K562 (cell line): ENCODE results near the gene NRN1L. TPM values are rescaled to one million over a fixed set of nuclear protein-coding genes. Genes with fewer than 3 reads are reported as not detected.

ENCODE experiments used
- ATAC-seq: fragments of 200-7000 bp; cut with Tn5 transposase; 3 replicates; pipeline ENCODE4 v1.9.1; 2020; ENCODE audit warnings: moderate library complexity
- BruUV-seq: library from RNA; stranded (reverse); fragments of 400-500 nt; replicated peaks from 2 replicates; lab custom pipeline; 2021; lab: Mats Ljungman, UMichigan
- CTCF ChIA-PET: fragments of 300-600 bp; formaldehyde crosslinking; extraction: SDS; loops from one replicate; lab custom pipeline; 2021; ENCODE audit warnings: low intra/inter-chr PET ratio; lab: Yijun Ruan, JAX
- POLR2A ChIA-PET: fragments of 300-600, 350-650 bp; sonication (Branson Sonifier 250); formaldehyde crosslinking; extraction: SDS; loops from one replicate; lab custom pipeline; 2021; ENCODE audit warnings: antibody characterized with exemption, inconsistent platforms; lab: Yijun Ruan, JAX
- DNase-seq, 4 experiments: peaks; one replicate each; pipeline versions ENCODE4 v3.0.0 to v3.0.0-alpha.2; 2011 to 2018; ENCODE audit warnings: low spot score in 3 of 4, mixed read lengths in 3 of 4; ENCODE audit errors: extremely low read depth in 1 of 4
- FAIRE-seq: peaks from 2 replicates; lab custom pipeline; 2011; peaks lifted over from hg19 to GRCh38; lab: Jason Lieb, UNC
- H2AFZ ChIP-seq: 2 replicates; pipeline ENCODE4 v1.6.0; 2011; ENCODE audit warnings: low read depth, low read length, control low read depth, inconsistent platforms
- H3K27ac ChIP-seq: fragments of 200-600 bp; 3 replicates; pipeline ENCODE4 v1.8.0; 2011; ENCODE audit warnings: low read depth, mild to moderate bottlenecking, control low read depth, inconsistent platforms, low read length, moderate library complexity, mixed read lengths; ENCODE audit errors: extremely low read depth
- H3K27me3 ChIP-seq, 2 experiments: fragments of 300-600 bp in 1 of 2; 2 replicates in 1 of 2; 3 replicates in 1 of 2; pipeline versions ENCODE4 v1.6.0 to v1.8.0; 2011; ENCODE audit warnings: inconsistent platforms in 2 of 2, low read length in 2 of 2, mild to moderate bottlenecking in 1 of 2, mixed read lengths in 1 of 2, moderate library complexity in 1 of 2; ENCODE audit not compliant: control insufficient read depth in 2 of 2, insufficient read depth in 2 of 2
- H3K36me3 ChIP-seq: fragments of 300-600 bp; 3 replicates; pipeline ENCODE4 v1.8.0; 2011; ENCODE audit warnings: mild to moderate bottlenecking, low read length, inconsistent platforms; ENCODE audit not compliant: control insufficient read depth, insufficient read depth
- H3K4me1 ChIP-seq, 2 experiments: fragments of 200-600 bp in 1 of 2; replicated peaks in 1 of 2; 2 replicates in 1 of 2; 3 replicates in 1 of 2; pipeline versions ENCODE4 v1.5.1 to v1.8.0; 2011; ENCODE audit warnings: inconsistent platforms in 2 of 2, low read length in 2 of 2, mild to moderate bottlenecking in 1 of 2, mixed read lengths in 1 of 2, moderate library complexity in 1 of 2; ENCODE audit not compliant: control insufficient read depth in 2 of 2, insufficient read depth in 2 of 2
- H3K4me2 ChIP-seq: 2 replicates; pipeline ENCODE4 v1.6.1; 2011; ENCODE audit warnings: low read length, control low read depth, inconsistent platforms, mixed read lengths; ENCODE audit not compliant: insufficient read depth
- H3K4me3 ChIP-seq: fragments of 200-600 bp; sonication (generic), shearing (Covaris generic); 2 replicates; pipeline ENCODE4 v1.5.1; 2016; ENCODE audit warnings: control low read depth, inconsistent platforms
- H3K79me2 ChIP-seq: fragments of 200-600 bp; 3 replicates; pipeline ENCODE4 v1.8.0; 2011; ENCODE audit warnings: low read length, inconsistent platforms; ENCODE audit not compliant: control insufficient read depth, insufficient read depth
- H3K9ac ChIP-seq, 2 experiments: 2 replicates each; pipeline versions ENCODE4 v1.6.0 to v1.6.1; 2011; ENCODE audit warnings: low read depth in 2 of 2, low read length in 2 of 2, control low read depth in 1 of 2, inconsistent platforms in 1 of 2, mild to moderate bottlenecking in 1 of 2, mixed read lengths in 1 of 2; ENCODE audit not compliant: insufficient read depth in 1 of 2
- H3K9me1 ChIP-seq: one replicate; pipeline ENCODE4 v1.6.0; 2011; ENCODE audit warnings: inconsistent platforms, mild to moderate bottlenecking, low read length, moderate library complexity; ENCODE audit not compliant: control insufficient read depth, insufficient read depth
- H3K9me3 ChIP-seq: replicated peaks from 2 replicates; pipeline ENCODE4 v1.5.1; 2011; ENCODE audit warnings: low read depth, low read length, inconsistent platforms; ENCODE audit not compliant: control insufficient read depth, insufficient read depth
- H4K20me1 ChIP-seq: replicated peaks from 2 replicates; pipeline ENCODE4 v1.6.1; 2011; ENCODE audit warnings: low read length, inconsistent platforms, mixed read lengths; ENCODE audit not compliant: control insufficient read depth, insufficient read depth
- ELF4 ChIP-seq: fragments of 450-650 bp; formaldehyde crosslinking; IDR thresholded peaks from 2 replicates; pipeline ENCODE4 v1.4.0; 2022; ENCODE audit warnings: missing genetic modification characterization
- NKRF ChIP-seq: fragments of 450-650 bp; IDR thresholded peaks from 2 replicates; pipeline ENCODE4 v1.6.1; 2016; ENCODE audit warnings: borderline replicate concordance
- POLR2G ChIP-seq: fragments of 200-400 bp; formaldehyde crosslinking; IDR thresholded peaks from 2 replicates; pipeline ENCODE4 v1.6.1; 2017; ENCODE audit warnings: low read depth, mild to moderate bottlenecking, antibody characterized with exemption, low read length, moderate library complexity
- POLR2H ChIP-seq: IDR thresholded peaks from 2 replicates; pipeline ENCODE4 v1.6.1; 2016; ENCODE audit warnings: missing genetic modification characterization, low read depth, mild to moderate bottlenecking, control low read depth, missing compliant biosample characterization, moderate library complexity
- RBFOX2 ChIP-seq: fragments of 200-400 bp; formaldehyde crosslinking; IDR thresholded peaks from 2 replicates; pipeline ENCODE4 v1.6.1; 2017; ENCODE audit warnings: low read depth, mild to moderate bottlenecking, low read length, moderate library complexity
- WHSC1 ChIP-seq: IDR thresholded peaks from one replicate; pipeline ENCODE4 v1.6.1; 2012; ENCODE audit warnings: low read length, control low read depth, inconsistent platforms
- ZBED1 ChIP-seq: IDR thresholded peaks from 2 replicates; pipeline ENCODE4 v1.6.1; 2014
- ZFP1 ChIP-seq: fragments of 450-650 bp; formaldehyde crosslinking; IDR thresholded peaks from 2 replicates; pipeline ENCODE4 v1.4.0; 2020; ENCODE audit warnings: mild to moderate bottlenecking, mixed read lengths
- ZNF12 ChIP-seq: sonication (generic); formaldehyde crosslinking; IDR thresholded peaks from 2 replicates; pipeline ENCODE4 v1.4.0; 2020; ENCODE audit warnings: mild to moderate bottlenecking, missing genetic modification reagents
- ZNF263 ChIP-seq: sonication (generic); formaldehyde crosslinking; IDR thresholded peaks from 2 replicates; pipeline ENCODE4 v1.8.0; 2022; ENCODE audit warnings: mild to moderate bottlenecking, missing genetic modification reagents, borderline replicate concordance
- ZZZ3 ChIP-seq: fragments of 450-650 bp; IDR thresholded peaks from 2 replicates; pipeline ENCODE4 v1.6.1; 2016; ENCODE audit warnings: antibody characterized with exemption, mild to moderate bottlenecking, moderate library complexity
- WGBS: fragments of 100-300 bp; shearing (Covaris generic); methylation state at CpG from one replicate; pipeline ENCODE4 v1.1.6; 2016; ENCODE audit warnings: low coverage, mixed read lengths; ENCODE audit not compliant: insufficient coverage; ENCODE audit errors: missing lambda C conversion rate; 5-methylcytosine and 5-hydroxymethylcytosine counted together
- in situ Hi-C: fragments of 300-500 bp; cut with MboI; formaldehyde crosslinking; loops from 4 replicates; pipeline ENCODE4 v1.15.0; 2018; ENCODE audit warnings: inconsistent platforms, mixed read lengths
- intact Hi-C: fragments of 100-400 bp; cut with micrococcal nuclease; formaldehyde crosslinking; loops from 2 replicates; pipeline ENCODE4 v1.14.2; 2022
- polyA plus RNA-seq, 8 experiments: library from polyadenylated mRNA; depleted of rRNA in 4 of 8; stranded (reverse) in 5 of 8; unstranded in 3 of 8; fragments of >200 nt; fragmentation: Nextera tagmentation in 2 of 8; fragmentation: Illumina TruSeq in 1 of 8; extraction: Ambion mirVana in 2 of 8; extraction: Trizol in 1 of 8; gene quantifications; 2 replicates each; pipeline versions ENCODE4 v1.2.1 to v1.2.3, GENCODE V29; 2011 to 2014; ENCODE audit warnings: inconsistent platforms in 1 of 8, missing spikeins in 1 of 8
- total RNA-seq, 7 experiments: library from RNA; depleted of rRNA in 6 of 7; stranded (reverse); fragments of >200 nt in 6 of 7; fragmentation: Illumina TruSeq in 2 of 7; extraction: Trizol in 2 of 7; gene quantifications; 2 replicates each; pipeline versions ENCODE4 v1.2.1 to v1.2.3, GENCODE V29; 2011 to 2021; ENCODE audit warnings: low replicate concordance in 1 of 7

The NRN1L gene
- total and polyA plus RNA-seq, 9 of the 15 experiments (the other 6 are each of a cell fraction or from before 2014, with no cell fraction given): 0.22 to 0.86 (median 0.61) TPM; not detected in 5

GRCh38 chr16:67880584-67880983, 4.1 kb upstream of the NRN1L start (continued):
- TF ChIP-seq ZNF263 (CRISPR knock-in tag) (no peak), ZBED1 (no peak), ZFP1 (CRISPR knock-in tag) (no peak), WHSC1 (no peak)

- Histone ChIP-seq H2AFZ (no peak overlapping the region), H3K9me3 (no peaks in the 10 kb centered on the region), H3K4me3 (no peak overlapping the region), H3K9ac (peak overlapping the region in 1 of 2 experiments; percentile 46; a peak in 1 of 4 replicates), H3K36me3 (peaks cover 85% of the 10 kb centered on the region; the same call in 2 of the 3 replicates), H3K4me1 (peaks cover 6 to 40% of the 10 kb centered on the region in 2 experiments; a peak in 4 of 5 replicates), H3K27ac (no peak overlapping the region), H4K20me1 (peaks cover 24% of the 10 kb centered on the region), H3K27me3 (no peaks in the 10 kb centered on the region), H3K4me2 (no peak overlapping the region), H3K79me2 (peaks cover 2% of the 10 kb centered on the region; the same call in 1 of the 3 replicates), H3K9me1 (no peaks in the 10 kb centered on the region)
- FAIRE-seq (no peak), DNase-seq (no peak), ATAC-seq (no peak)
- TF ChIP-seq POLR2G (0 out of 2 replicates have a peak, but pooled peaks have one; percentile 50), RBFOX2 (peak; percentile 47; the same call in 1 of the 2 replicates), ZZZ3 (no peak), NKRF (no peak), ZNF12 (CRISPR knock-in tag) (no peak), POLR2H (tag) (no peak), ELF4 (CRISPR knock-in tag) (no peak)
- ChIA-PET POLR2A (interaction anchor here (0.8 to 1.3 kb wide), 5 partner anchors 8 to 54 kb away, joined by 3 to 5 read pairs (median 4); partner anchors contain the start of gene EDC4), CTCF (interaction anchor here (4.0 kb wide), 1 partner anchor 47 kb away, joined by 35 read pairs; no protein-coding TSS in a partner anchor)
- in situ Hi-C loops (no loop called here), intact Hi-C loops (loop anchor here (10.0 kb wide), 1 partner anchor 163 kb away; no protein-coding TSS in a partner anchor)
- no TSS peak for BruUV-seq
- WGBS: 87% methylated on average over 21 of the region's 21 CpGs
These were observed 3.0 kb upstream of the NRN1L start for GRCh38 chr16:67881621-67882161.
